ENCODE results near the gene HYKK. TPM values are rescaled to one million over a fixed set of nuclear protein-coding genes. Genes with fewer than 3 reads are reported as not detected.

HYKK gene
- total and polyA plus RNA-seq, 10 of the 15 experiments (the other 5 are each of a cell fraction or from before 2014, with no cell fraction given), result 0.15 to 0.98 (median 0.49) TPM

GRCh38 chr15:78565951-78566774 is 58.8 kb downstream of the HYKK start (continued):
- TF ChIP-seq SPI1 (IDR thresholded peaks at IDR 0.05; ENCODE audit: borderline replicate concordance, insufficient read depth, low read depth, low read length) (peak; percentile 1; the same call in 1 of the 2 replicates), DPF2 (IDR thresholded peaks at IDR 0.05) (no peak), TCF7 (IDR thresholded peaks at IDR 0.05; ENCODE audit: borderline replicate concordance) (no peak), ATF3 (IDR thresholded peaks at IDR 0.05; ENCODE audit: borderline replicate concordance, extremely low read depth, low read depth, low read length) (no peak), POLR2A (IDR thresholded peaks at IDR 0.05; ENCODE audit: low read depth, low read length) (no peak), CHD4 (IDR thresholded peaks at IDR 0.05) (no peak), MYC (IDR thresholded peaks at IDR 0.05; ENCODE audit: insufficient read depth, insufficient read length, insufficient replicate concordance, low read length, severe bottlenecking) (no peak), RUNX3 (IDR thresholded peaks at IDR 0.05; ENCODE audit: low read length) (no peak), CREM (IDR thresholded peaks at IDR 0.05; ENCODE audit: low read depth) (0 out of 2 replicates have a peak, but pooled peaks have one; percentile 8), CREB1 (IDR thresholded peaks at IDR 0.05; ENCODE audit: low read depth) (no peak), ATF7 (IDR thresholded peaks at IDR 0.05; ENCODE audit: low read depth) (no peak), IRF5 (IDR thresholded peaks at IDR 0.05; ENCODE audit: borderline replicate concordance) (no peak), BMI1 (IDR thresholded peaks at IDR 0.05; ENCODE audit: borderline replicate concordance) (no peak), KDM1A (IDR thresholded peaks at IDR 0.05; ENCODE audit: borderline replicate concordance) (no peak), POU2F2 (IDR thresholded peaks at IDR 0.05; ENCODE audit: borderline replicate concordance, low read depth, low read length) (no peak), IKZF1 (conservative IDR thresholded peaks at IDR 0.05) (0 out of 2 replicates have a peak, but pooled peaks have one; percentile 22), ZBED1 (IDR thresholded peaks at IDR 0.05; ENCODE audit: borderline replicate concordance) (no peak), ELK1 (IDR thresholded peaks at IDR 0.05; ENCODE audit: low read depth, low read length) (no peak), EED (IDR thresholded peaks at IDR 0.05; ENCODE audit: low read depth) (peak; percentile 28; the same call in 1 of the 2 replicates), RCOR1 (conservative IDR thresholded peaks at IDR 0.05; ENCODE audit: low read depth, low read length) (no peak), CTCF (IDR thresholded peaks at IDR 0.05 in 2 of 3, conservative IDR thresholded peaks at IDR 0.05 in 1 of 3; ENCODE audit: control insufficient read depth in 2 of 3, extremely low read depth in 1 of 3, insufficient read depth in 1 of 3, low read depth in 3 of 3, low read length in 3 of 3) (peak in 1 of 3 experiments; percentile 31; a peak in 1 of 6 replicates), EZH2 (IDR thresholded peaks at IDR 0.05; ENCODE audit: borderline replicate concordance, control insufficient read depth, low read depth, low read length) (no peak)

Measured in GM12878 (cell line).